ENCODE results near the gene CBLB. TPM values are rescaled to one million over a fixed set of nuclear protein-coding genes. Genes with fewer than 3 reads are reported as not detected.

CBLB gene
- total RNA-seq, 1 donor from 2014 or later = 57.0 TPM

- TF ChIP-seq CTCF (conservative IDR thresholded peaks at IDR 0.05) = no peak
- no peak for DNase-seq (ENCODE audit: extremely low spot score, unreplicated experiment)
- no peaks in the 10 kb centered on the region for H3K9me3 Mint-ChIP-seq
- H3K27me3 Mint-ChIP-seq = no peaks in the 10 kb centered on the region
- peaks cover 16% of the 10 kb centered on the region for H3K4me1 Mint-ChIP-seq (ENCODE audit: unreplicated experiment)
- no peak overlapping the region for H3K4me3 Mint-ChIP-seq
- peaks cover 32% of the 10 kb centered on the region for H3K36me3 Mint-ChIP-seq
- H3K27ac Mint-ChIP-seq = no peak overlapping the region
Measured at GRCh38 chr3:105842943-105843342, 25.9 kb downstream of the CBLB start.

GRCh38 chr3:105842449-105842848 lies 26.4 kb downstream of the CBLB start:
- no peaks in the 10 kb centered on the region for H3K27me3 Mint-ChIP-seq
- peak overlapping the region; percentile 8 for H3K27ac Mint-ChIP-seq
- peaks cover 12% of the 10 kb centered on the region for H3K4me1 Mint-ChIP-seq (ENCODE audit: unreplicated experiment)
- no peak for TF ChIP-seq CTCF (conservative IDR thresholded peaks at IDR 0.05)
- H3K9me3 Mint-ChIP-seq = no peaks in the 10 kb centered on the region
- H3K4me3 Mint-ChIP-seq = no peak overlapping the region
- peaks cover 32% of the 10 kb centered on the region for H3K36me3 Mint-ChIP-seq
- no peak for DNase-seq (ENCODE audit: extremely low spot score, unreplicated experiment)

GRCh38 chr3:105837947-105838346 lies 30.9 kb downstream of the CBLB start:
- Mint-ChIP-seq H3K4me1 (ENCODE audit: unreplicated experiment) (peaks cover 12% of the 10 kb centered on the region), H3K36me3 (peaks cover 45% of the 10 kb centered on the region), H3K27me3 (no peaks in the 10 kb centered on the region), H3K9me3 (no peaks in the 10 kb centered on the region), H3K4me3 (no peak overlapping the region), H3K27ac (no peak overlapping the region)
- DNase-seq (ENCODE audit: extremely low spot score, unreplicated experiment) = no peak
- no peak for TF ChIP-seq CTCF (conservative IDR thresholded peaks at IDR 0.05)

GRCh38 chr3:105837143-105837740 lies 31.6 kb downstream of the CBLB start:
- no peak for TF ChIP-seq CTCF (conservative IDR thresholded peaks at IDR 0.05)
- Mint-ChIP-seq H3K4me1 (ENCODE audit: unreplicated experiment) (peaks cover 12% of the 10 kb centered on the region), H3K9me3 (no peaks in the 10 kb centered on the region), H3K36me3 (peaks cover 47% of the 10 kb centered on the region), H3K4me3 (no peak overlapping the region), H3K27me3 (no peaks in the 10 kb centered on the region), H3K27ac (no peak overlapping the region)
- no peak for DNase-seq (ENCODE audit: extremely low spot score, unreplicated experiment)

GRCh38 chr3:105836533-105836932 lies 32.3 kb downstream of the CBLB start:
- Mint-ChIP-seq H3K27ac (no peak overlapping the region), H3K9me3 (no peaks in the 10 kb centered on the region), H3K4me3 (no peak overlapping the region), H3K36me3 (peaks cover 42% of the 10 kb centered on the region), H3K27me3 (no peaks in the 10 kb centered on the region), H3K4me1 (ENCODE audit: unreplicated experiment) (peaks cover 12% of the 10 kb centered on the region)
- no peak for TF ChIP-seq CTCF (conservative IDR thresholded peaks at IDR 0.05)
- DNase-seq (ENCODE audit: extremely low spot score, unreplicated experiment) = no peak

GRCh38 chr3:105835606-105836005 lies 33.2 kb downstream of the CBLB start:
- Mint-ChIP-seq H3K27ac (no peak overlapping the region), H3K36me3 (peaks cover 50% of the 10 kb centered on the region), H3K4me1 (ENCODE audit: unreplicated experiment) (peaks cover 12% of the 10 kb centered on the region), H3K4me3 (no peak overlapping the region), H3K9me3 (no peaks in the 10 kb centered on the region), H3K27me3 (no peaks in the 10 kb centered on the region)
- TF ChIP-seq CTCF (conservative IDR thresholded peaks at IDR 0.05) = no peak
- no peak for DNase-seq (ENCODE audit: extremely low spot score, unreplicated experiment)
